NCI-H2171 treated with DMSO at 0.1 percent for 48 hours (cell line): Measurements from ENCODE around the gene HIVEP3.

Source experiments
- DNase-seq: peaks from one replicate; lab custom pipeline; 2025; lab: John Stamatoyannopoulos, UW

Gene HIVEP3

GRCh38 chr1:41758904-41759548 is 159.7 kb downstream of the HIVEP3 start:
- no peak for DNase-seq

GRCh38 chr1:41758500-41758899 is 160.2 kb downstream of the HIVEP3 start:
- DNase-seq = no peak

- DNase-seq = no peak
Observed at GRCh38 chr1:41754540-41754939, 164.2 kb downstream of the HIVEP3 start.

GRCh38 chr1:41752514-41753170 is 166.1 kb downstream of the HIVEP3 start:
- no peak for DNase-seq

GRCh38 chr1:41751804-41752513 is 166.8 kb downstream of the HIVEP3 start:
- no peak for DNase-seq

GRCh38 chr1:41749991-41750745 is 168.6 kb downstream of the HIVEP3 start:
- DNase-seq = no peak

GRCh38 chr1:41745022-41745421 is 173.7 kb downstream of the HIVEP3 start:
- DNase-seq = no peak

GRCh38 chr1:41743366-41743765 is 175.4 kb downstream of the HIVEP3 start:
- no peak for DNase-seq

GRCh38 chr1:41742219-41742618 is 176.5 kb downstream of the HIVEP3 start:
- DNase-seq = no peak

GRCh38 chr1:41741244-41741643 is 177.5 kb downstream of the HIVEP3 start:
- DNase-seq = no peak

GRCh38 chr1:41740630-41741239 is 178.0 kb downstream of the HIVEP3 start:
- DNase-seq = no peak

- DNase-seq = no peak
Observed at GRCh38 chr1:41740058-41740457, 178.7 kb downstream of the HIVEP3 start.

- peak; percentile 52 for DNase-seq
Observed at GRCh38 chr1:41739061-41739955, 179.4 kb downstream of the HIVEP3 start.

GRCh38 chr1:41738475-41738874 is 180.2 kb downstream of the HIVEP3 start:
- no peak for DNase-seq

GRCh38 chr1:41738006-41738405 is 180.7 kb downstream of the HIVEP3 start:
- no peak for DNase-seq

GRCh38 chr1:41735631-41736260 is 183.0 kb downstream of the HIVEP3 start:
- DNase-seq = no peak

GRCh38 chr1:41735139-41735538 is 183.6 kb downstream of the HIVEP3 start:
- DNase-seq = no peak

- DNase-seq = no peak
Observed at GRCh38 chr1:41734201-41734970, 184.3 kb downstream of the HIVEP3 start.

- no peak for DNase-seq
Observed at GRCh38 chr1:41733725-41734124, 185.0 kb downstream of the HIVEP3 start.

GRCh38 chr1:41733021-41733420 is 185.7 kb downstream of the HIVEP3 start:
- DNase-seq = no peak
